ENCODE results near the gene MDK.
A peak's percentile ranks its signal among the peaks of the same experiment; 100 is the strongest.

Gene MDK

DNA sequence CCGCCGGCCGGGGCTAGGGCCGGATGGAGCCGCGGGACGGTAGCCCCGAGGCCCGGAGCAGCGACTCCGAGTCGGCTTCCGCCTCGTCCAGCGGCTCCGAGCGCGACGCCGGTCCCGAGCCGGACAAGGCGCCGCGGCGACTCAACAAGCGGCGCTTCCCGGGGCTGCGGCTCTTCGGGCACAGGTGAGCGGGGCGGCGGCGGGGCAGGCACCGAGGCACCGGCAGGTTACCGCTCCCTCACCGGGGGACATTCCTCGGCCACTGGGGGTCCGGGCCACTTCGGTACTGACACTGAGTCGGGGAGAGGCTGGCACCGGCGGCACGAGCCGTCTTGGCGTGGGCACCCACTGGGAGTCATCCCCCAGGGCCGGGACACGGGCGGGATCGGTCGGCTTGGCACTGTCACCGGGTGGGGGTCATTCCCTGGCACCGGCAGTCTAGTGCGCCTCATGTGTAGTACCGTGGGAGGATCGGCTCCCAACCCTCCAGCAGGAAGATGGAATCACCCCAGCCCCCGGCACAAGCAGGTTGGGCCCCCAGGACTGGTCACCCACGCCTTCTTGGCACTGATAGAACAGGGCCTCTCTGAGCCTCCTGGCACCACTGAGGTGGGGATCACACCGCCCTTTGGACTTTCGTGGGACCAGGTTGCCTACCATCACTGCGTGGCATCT lies 33.7 kb upstream of the MDK start:
- no peak for DNase-seq (ENCODE audit: low read depth)
- TF ChIP-seq, protein P1, sequence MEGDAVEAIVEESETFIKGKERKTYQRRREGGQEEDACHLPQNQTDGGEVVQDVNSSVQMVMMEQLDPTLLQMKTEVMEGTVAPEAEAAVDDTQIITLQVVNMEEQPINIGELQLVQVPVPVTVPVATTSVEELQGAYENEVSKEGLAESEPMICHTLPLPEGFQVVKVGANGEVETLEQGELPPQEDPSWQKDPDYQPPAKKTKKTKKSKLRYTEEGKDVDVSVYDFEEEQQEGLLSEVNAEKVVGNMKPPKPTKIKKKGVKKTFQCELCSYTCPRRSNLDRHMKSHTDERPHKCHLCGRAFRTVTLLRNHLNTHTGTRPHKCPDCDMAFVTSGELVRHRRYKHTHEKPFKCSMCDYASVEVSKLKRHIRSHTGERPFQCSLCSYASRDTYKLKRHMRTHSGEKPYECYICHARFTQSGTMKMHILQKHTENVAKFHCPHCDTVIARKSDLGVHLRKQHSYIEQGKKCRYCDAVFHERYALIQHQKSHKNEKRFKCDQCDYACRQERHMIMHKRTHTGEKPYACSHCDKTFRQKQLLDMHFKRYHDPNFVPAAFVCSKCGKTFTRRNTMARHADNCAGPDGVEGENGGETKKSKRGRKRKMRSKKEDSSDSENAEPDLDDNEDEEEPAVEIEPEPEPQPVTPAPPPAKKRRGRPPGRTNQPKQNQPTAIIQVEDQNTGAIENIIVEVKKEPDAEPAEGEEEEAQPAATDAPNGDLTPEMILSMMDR (IDR thresholded peaks at IDR 0.05; ENCODE audit: low read depth, low read length, missing control alignments), result no peak
- in situ Hi-C loops (cut with HindIII; ENCODE audit: low sequenced_read_pairs), result no loop called here
- peak overlapping the region; percentile 75 for H3K4me3 ChIP-seq (ENCODE audit: low read depth, low read length)

DNA sequence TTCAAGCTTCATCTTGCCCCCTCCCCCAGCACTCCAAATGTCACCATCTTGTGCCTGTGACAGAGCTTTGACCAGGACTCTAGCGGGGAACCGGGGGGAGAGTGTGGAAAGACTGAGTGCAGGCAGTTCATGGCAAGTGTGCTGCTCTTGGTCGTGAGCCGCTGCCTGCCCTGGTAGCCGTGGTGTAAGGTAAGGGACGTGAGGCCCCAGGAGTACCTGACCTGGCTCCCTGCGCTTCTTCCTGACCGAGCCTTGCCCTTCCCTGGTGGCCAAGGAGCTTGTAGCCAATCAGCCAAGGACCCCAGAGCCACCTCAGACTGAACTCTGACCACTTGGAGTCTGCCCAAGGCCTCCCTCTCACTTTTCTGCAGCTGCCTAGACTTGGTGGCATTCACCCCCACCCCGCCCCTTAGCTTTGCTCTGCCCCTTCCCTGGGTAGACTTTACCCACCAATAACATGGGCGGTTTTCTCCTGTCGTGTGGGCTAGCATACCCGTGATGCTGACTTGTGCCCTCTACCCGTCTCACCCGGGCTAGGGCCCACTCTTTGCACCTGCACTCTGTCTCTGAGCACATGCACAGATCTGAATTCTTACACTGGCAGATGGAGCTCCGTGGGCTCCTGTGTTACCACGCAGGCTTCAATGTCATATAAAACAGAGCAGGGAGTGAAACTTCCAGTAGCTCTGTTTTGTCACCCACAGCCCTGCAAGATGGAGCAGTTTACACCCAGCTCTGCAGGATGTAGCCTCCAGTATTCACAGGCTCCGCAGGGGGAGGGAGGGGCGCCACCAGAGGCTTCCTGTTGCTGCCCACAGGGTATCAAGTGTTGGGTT lies 32.7 kb upstream of the MDK start:
- H3K4me3 ChIP-seq (ENCODE audit: low read depth, low read length), result peak overlapping the region; percentile 75
- TF ChIP-seq, protein P1 (IDR thresholded peaks at IDR 0.05; ENCODE audit: low read depth, low read length, missing control alignments), result no peak
- in situ Hi-C loops (cut with HindIII; ENCODE audit: low sequenced_read_pairs), result no loop called here
- DNase-seq (ENCODE audit: low read depth), result no peak

- in situ Hi-C loops (cut with HindIII; ENCODE audit: low sequenced_read_pairs), result no loop called here
- TF ChIP-seq, protein P1 (IDR thresholded peaks at IDR 0.05; ENCODE audit: low read depth, low read length, missing control alignments), result no peak
- DNase-seq (ENCODE audit: low read depth), result no peak
- H3K4me3 ChIP-seq (ENCODE audit: low read depth, low read length), result no peak overlapping the region
These were observed 30.8 kb upstream of the MDK start for GRCh38 chr11:46350695-46351094.

DNA sequence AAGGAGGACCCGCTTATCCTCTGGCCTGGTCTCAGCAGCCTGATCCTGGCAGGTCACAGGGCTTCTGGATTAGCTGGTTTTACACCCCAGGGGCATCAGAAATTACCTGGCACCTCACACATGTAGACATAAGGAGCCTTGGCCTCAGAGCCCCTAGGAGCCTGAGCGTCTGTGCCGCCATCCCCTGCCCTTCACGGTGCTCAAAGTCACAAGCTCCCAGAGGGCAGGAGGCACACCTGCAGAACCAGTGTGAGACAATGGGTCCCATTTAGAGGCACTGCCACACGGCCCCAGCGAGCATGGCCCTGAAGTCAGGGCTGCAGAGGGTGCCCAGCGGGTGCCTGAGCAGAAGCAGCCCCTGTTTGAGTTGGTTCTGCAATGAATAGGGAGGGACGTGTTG lies 30.3 kb upstream of the MDK start:
- TF ChIP-seq, protein P1 (IDR thresholded peaks at IDR 0.05; ENCODE audit: low read depth, low read length, missing control alignments), result no peak
- in situ Hi-C loops (cut with HindIII; ENCODE audit: low sequenced_read_pairs), result no loop called here
- DNase-seq (ENCODE audit: low read depth), result no peak
- H3K4me3 ChIP-seq (ENCODE audit: low read depth, low read length), result no peak overlapping the region

GRCh38 chr11:46351606-46352005 lies 29.9 kb upstream of the MDK start:
- in situ Hi-C loops (cut with HindIII; ENCODE audit: low sequenced_read_pairs), result no loop called here
- TF ChIP-seq, protein P1 (IDR thresholded peaks at IDR 0.05; ENCODE audit: low read depth, low read length, missing control alignments), result no peak
- no peak overlapping the region for H3K4me3 ChIP-seq (ENCODE audit: low read depth, low read length)
- no peak for DNase-seq (ENCODE audit: low read depth)

- no peak for DNase-seq (ENCODE audit: low read depth)
- TF ChIP-seq, protein P1 (IDR thresholded peaks at IDR 0.05; ENCODE audit: low read depth, low read length, missing control alignments), result peak; percentile 76
- no peak overlapping the region for H3K4me3 ChIP-seq (ENCODE audit: low read depth, low read length)
- in situ Hi-C loops (cut with HindIII; ENCODE audit: low sequenced_read_pairs), result no loop called here
These were observed 29.2 kb upstream of the MDK start for GRCh38 chr11:46352063-46352841.

All from astrocyte of the cerebellum (primary cell).